GM18519 (cell line): Measurements from ENCODE around the gene VWA3B.
"Not testable (repeated sequence)": the region's sequence is repeated elsewhere in the genome, so short reads cannot be mapped to it uniquely, and the experiment has no call there.

Experiments
- ATAC-seq: cut with Tn5 transposase; IDR thresholded peaks from one replicate; pipeline ENCODE4 v1.9.1; 2021; ENCODE audit warnings: mild to moderate bottlenecking, moderate library complexity; ENCODE audit not compliant: unreplicated experiment, low FRiP score

The VWA3B gene

GRCh38 chr2:98130073-98130472, 43.1 kb downstream of the VWA3B start:
- ATAC-seq = not testable (repeated sequence)

- ATAC-seq = peak; percentile 67
Observed at GRCh38 chr2:98134172-98135005, 47.4 kb downstream of the VWA3B start.

GRCh38 chr2:98137196-98137595, 50.2 kb downstream of the VWA3B start:
- ATAC-seq = no peak

GRCh38 chr2:98138978-98139377, 52.0 kb downstream of the VWA3B start:
- ATAC-seq = not testable (repeated sequence)

GRCh38 chr2:98140210-98140609, 53.2 kb downstream of the VWA3B start:
- ATAC-seq = no peak

- no peak for ATAC-seq
Observed at GRCh38 chr2:98142106-98142791, 55.3 kb downstream of the VWA3B start.

GRCh38 chr2:98145070-98145469, 58.1 kb downstream of the VWA3B start:
- ATAC-seq = no peak

- not testable (repeated sequence) for ATAC-seq
Observed at GRCh38 chr2:98147900-98148299, 60.9 kb downstream of the VWA3B start.

- ATAC-seq = no peak
Observed at GRCh38 chr2:98148595-98149332, 61.8 kb downstream of the VWA3B start.

- no peak for ATAC-seq
Observed at GRCh38 chr2:98149333-98149697, 62.3 kb downstream of the VWA3B start.

GRCh38 chr2:98153481-98153880, 66.5 kb downstream of the VWA3B start:
- ATAC-seq = no peak

GRCh38 chr2:98155291-98155690, 68.3 kb downstream of the VWA3B start:
- ATAC-seq = no peak

- no peak for ATAC-seq
Observed at GRCh38 chr2:98155716-98156115, 68.7 kb downstream of the VWA3B start.

GRCh38 chr2:98156304-98156703, 69.3 kb downstream of the VWA3B start:
- ATAC-seq = no peak

GRCh38 chr2:98157557-98157956, 70.6 kb downstream of the VWA3B start:
- no peak for ATAC-seq

- no peak for ATAC-seq
Observed at GRCh38 chr2:98158305-98158704, 71.3 kb downstream of the VWA3B start.

- no peak for ATAC-seq
Observed at GRCh38 chr2:98160554-98160953, 73.6 kb downstream of the VWA3B start.

GRCh38 chr2:98161186-98161585, 74.2 kb downstream of the VWA3B start:
- no peak for ATAC-seq

GRCh38 chr2:98164256-98164655, 77.3 kb downstream of the VWA3B start:
- no peak for ATAC-seq

GRCh38 chr2:98165516-98166071, 78.6 kb downstream of the VWA3B start:
- no peak for ATAC-seq

GRCh38 chr2:98167916-98168315, 80.9 kb downstream of the VWA3B start:
- no peak for ATAC-seq
